Cardiac muscle cell (in vitro differentiated cells and primary cell): Measurements from ENCODE around the gene GRWD1. TPM values are rescaled to one million over a fixed set of nuclear protein-coding genes. Genes with fewer than 3 reads are reported as not detected.

Source experiments
- DNase-seq, 2 donors: peaks; one replicate each; pipeline versions ENCODE4 v3.0.0 to v3.0.0-alpha.2; 2010 to 2017; ENCODE audit warnings: low read depth in 1 of 2, low spot score in 1 of 2
- H3K27ac ChIP-seq: fragments of 200-600 bp; sonication (generic); 2 replicates; pipeline ENCODE4 v1.5.1; 2016
- H3K27me3 ChIP-seq: fragments of 200-600 bp; sonication (generic); 2 replicates; pipeline ENCODE4 v1.6.0; 2016; ENCODE audit warnings: control low read depth
- H3K36me3 ChIP-seq: fragments of 200-600 bp; sonication (generic); 2 replicates; pipeline ENCODE4 v1.5.1; 2016; ENCODE audit warnings: control low read depth
- H3K4me1 ChIP-seq: fragments of 200-600 bp; sonication (generic); 2 replicates; pipeline ENCODE4 v1.8.1; 2017; ENCODE audit warnings: low read depth, mild to moderate bottlenecking, mixed run types
- H3K4me3 ChIP-seq: fragments of 200-600 bp; sonication (generic); 2 replicates; pipeline ENCODE4 v1.5.1; 2016; ENCODE audit warnings: mild to moderate bottlenecking
- H3K9me3 ChIP-seq: fragments of 200-600 bp; sonication (generic); 2 replicates; pipeline ENCODE4 v1.5.1; 2017; ENCODE audit warnings: low read depth, mild to moderate bottlenecking, control low read depth
- polyA plus RNA-seq: library from polyadenylated mRNA; unstranded; fragments of >200 nt; fragmentation: Nextera tagmentation; extraction: Ambion mirVana; gene quantifications from 2 replicates; pipeline ENCODE4 v1.2.1, GENCODE V29; 2016
- total RNA-seq: library from RNA; depleted of rRNA; stranded (reverse); fragments of >200 nt; gene quantifications from 2 replicates; pipeline ENCODE4 v1.2.3, GENCODE V29; 2016
- TF ChIP-seq, protein P1 (sequence below): IDR thresholded peaks from 2 replicates; pipeline ENCODE4 v1.5.1; 2012; ENCODE audit warnings: low read depth, mild to moderate bottlenecking, low read length

The GRWD1 gene
- total and polyA plus RNA-seq, 2 experiments from 2014 or later: 24.2 to 38.6 TPM

DNA sequence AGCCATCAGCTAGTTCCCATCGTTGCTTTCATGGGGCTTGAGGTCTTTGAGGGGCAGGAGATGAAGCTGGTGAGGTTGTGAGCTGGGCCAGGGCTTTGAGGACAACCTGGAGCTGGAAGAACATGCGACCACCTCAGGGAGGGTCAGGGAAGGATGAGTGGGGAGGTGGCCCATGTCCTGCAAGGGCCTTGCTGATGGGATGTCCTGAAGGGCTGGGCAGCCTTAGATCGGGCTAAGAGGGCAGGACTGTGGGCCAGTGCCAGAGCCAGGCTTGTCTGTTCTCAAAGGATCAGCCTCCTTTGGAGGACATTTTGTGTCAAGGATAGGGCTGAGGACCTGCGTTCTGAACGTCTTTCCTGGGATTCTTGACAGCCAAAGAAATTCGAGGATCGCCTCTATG, 33.9 kb downstream of the GRWD1 start:
- Histone ChIP-seq H3K27me3 (no peaks in the 10 kb centered on the region), H3K9me3 (no peaks in the 10 kb centered on the region), H3K27ac (peak overlapping the region; percentile 57), H3K36me3 (peaks cover 30% of the 10 kb centered on the region), H3K4me1 (no peaks in the 10 kb centered on the region), H3K4me3 (no peak overlapping the region)
- DNase-seq: no peak
- TF ChIP-seq, protein P1, sequence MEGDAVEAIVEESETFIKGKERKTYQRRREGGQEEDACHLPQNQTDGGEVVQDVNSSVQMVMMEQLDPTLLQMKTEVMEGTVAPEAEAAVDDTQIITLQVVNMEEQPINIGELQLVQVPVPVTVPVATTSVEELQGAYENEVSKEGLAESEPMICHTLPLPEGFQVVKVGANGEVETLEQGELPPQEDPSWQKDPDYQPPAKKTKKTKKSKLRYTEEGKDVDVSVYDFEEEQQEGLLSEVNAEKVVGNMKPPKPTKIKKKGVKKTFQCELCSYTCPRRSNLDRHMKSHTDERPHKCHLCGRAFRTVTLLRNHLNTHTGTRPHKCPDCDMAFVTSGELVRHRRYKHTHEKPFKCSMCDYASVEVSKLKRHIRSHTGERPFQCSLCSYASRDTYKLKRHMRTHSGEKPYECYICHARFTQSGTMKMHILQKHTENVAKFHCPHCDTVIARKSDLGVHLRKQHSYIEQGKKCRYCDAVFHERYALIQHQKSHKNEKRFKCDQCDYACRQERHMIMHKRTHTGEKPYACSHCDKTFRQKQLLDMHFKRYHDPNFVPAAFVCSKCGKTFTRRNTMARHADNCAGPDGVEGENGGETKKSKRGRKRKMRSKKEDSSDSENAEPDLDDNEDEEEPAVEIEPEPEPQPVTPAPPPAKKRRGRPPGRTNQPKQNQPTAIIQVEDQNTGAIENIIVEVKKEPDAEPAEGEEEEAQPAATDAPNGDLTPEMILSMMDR: no peak

DNA sequence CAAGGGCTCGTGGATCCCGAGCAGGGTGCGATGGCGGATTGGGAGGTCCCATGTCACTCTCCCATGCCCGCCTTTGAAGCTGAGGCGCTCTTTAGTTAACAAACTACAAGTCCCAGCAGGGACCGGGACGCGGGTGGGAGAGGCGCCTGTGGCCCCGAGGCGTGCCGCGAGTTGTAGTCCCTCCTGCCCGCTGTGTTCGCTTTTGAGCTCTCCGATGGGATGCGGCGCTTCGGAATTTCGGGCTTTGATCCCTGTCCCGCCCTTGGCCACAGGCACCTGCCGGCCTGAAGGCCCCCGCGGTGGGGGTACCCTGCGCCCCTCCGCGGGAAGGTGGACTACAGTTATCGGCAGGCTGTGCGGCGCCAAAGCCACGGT, 34.4 kb downstream of the GRWD1 start:
- Histone ChIP-seq H3K9me3 (no peaks in the 10 kb centered on the region), H3K4me3 (no peak overlapping the region), H3K4me1 (no peaks in the 10 kb centered on the region), H3K36me3 (peaks cover 26% of the 10 kb centered on the region), H3K27me3 (no peaks in the 10 kb centered on the region), H3K27ac (peak overlapping the region; percentile 57)
- TF ChIP-seq, protein P1: no peak
- peak in 1 of 2 donors; percentile 46 for DNase-seq

DNA sequence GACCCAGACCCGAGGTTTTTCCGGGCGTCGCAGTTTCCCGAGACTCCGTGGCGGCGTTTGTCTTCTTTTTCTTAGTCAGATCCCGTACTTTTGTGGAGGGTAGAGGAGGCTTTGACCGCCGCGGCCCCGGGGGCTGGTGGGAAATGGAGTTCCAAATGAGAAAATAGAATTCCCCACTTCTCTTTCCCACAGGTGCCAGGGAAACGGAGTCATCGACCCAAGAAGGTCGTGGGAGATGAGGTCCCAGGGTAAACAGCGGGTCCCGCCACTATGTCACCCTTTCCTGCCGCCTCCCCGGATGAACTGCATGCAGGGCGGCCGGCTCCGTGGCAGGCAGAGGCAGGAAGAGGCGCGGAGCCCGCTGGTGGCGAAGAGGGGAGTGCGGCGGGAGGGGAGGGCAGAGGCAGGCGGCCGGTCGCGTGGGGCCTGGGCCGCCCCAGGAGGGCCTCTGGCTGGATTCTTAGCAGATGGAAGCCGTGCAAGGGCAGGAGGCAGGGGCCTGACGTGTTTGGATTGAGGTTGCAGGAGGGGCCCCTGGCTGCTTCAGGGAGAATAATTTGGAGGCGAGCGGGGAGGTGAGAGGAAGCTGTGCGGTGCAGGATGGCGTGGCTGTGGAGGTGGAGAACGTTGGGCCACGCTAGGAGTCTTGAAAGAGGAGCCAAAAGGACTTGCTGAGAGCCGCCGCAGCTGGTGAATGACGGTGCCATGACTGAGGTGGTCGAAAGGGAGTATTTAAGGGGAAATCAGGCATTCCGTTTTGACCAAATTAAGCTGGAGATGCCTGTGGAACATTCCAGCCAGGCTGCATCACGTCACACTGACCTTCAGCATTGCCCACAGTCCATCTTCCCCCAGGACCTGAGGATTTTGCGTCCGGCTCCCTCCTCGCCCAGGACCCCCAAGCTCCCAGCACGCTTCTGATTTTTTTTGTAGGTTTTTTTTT, 35.0 kb downstream of the GRWD1 start:
- peak in 1 of 2 donors; percentile 49 for DNase-seq
- Histone ChIP-seq H3K4me1 (no peaks in the 10 kb centered on the region), H3K9me3 (no peaks in the 10 kb centered on the region), H3K36me3 (peaks cover 19% of the 10 kb centered on the region), H3K27me3 (no peaks in the 10 kb centered on the region), H3K27ac (peak overlapping the region; percentile 43), H3K4me3 (no peak overlapping the region)
- TF ChIP-seq, protein P1: peak; percentile 5

DNA sequence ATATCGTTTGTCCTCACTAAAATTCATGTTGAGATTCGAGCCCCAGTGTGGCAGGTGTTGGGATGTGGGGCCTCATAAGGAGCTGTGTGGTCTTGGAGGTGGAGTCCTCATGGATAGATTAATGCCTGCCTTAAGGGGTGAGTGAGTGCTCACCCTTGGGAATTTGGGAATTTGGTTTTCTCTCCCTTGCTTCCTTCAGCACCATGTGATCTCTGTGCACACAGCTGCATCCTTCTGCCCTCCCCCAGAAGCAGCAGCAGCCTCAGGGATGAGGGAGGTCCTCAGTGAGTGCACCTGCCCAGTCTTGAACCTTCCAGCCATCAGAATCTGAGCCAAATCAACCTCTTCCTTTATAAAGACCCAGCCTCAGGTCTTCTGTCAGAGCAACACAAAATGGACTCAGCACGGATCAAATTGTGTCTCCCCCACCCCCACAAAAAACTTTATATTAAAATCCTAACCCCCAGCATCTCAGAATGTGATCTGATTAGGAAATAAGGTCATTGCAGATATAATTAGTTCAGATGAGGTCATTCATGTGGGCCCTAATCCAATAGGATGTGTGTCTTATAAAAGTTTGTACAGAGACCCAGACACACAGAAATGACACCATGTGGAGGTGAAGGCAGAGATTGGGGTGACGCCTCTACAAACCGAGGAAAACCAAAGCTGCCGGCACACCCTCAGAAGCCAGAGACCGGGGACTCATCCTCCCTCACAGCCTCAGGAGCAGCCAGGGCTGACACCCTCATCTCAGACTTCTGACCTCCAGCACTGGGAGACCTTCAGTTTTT, 36.3 kb downstream of the GRWD1 start:
- Histone ChIP-seq H3K36me3 (peaks cover 9% of the 10 kb centered on the region), H3K27ac (peak overlapping the region; percentile 43), H3K4me1 (no peaks in the 10 kb centered on the region), H3K27me3 (no peaks in the 10 kb centered on the region), H3K9me3 (no peaks in the 10 kb centered on the region), H3K4me3 (no peak overlapping the region)
- TF ChIP-seq, protein P1: no peak
- no peak for DNase-seq

DNA sequence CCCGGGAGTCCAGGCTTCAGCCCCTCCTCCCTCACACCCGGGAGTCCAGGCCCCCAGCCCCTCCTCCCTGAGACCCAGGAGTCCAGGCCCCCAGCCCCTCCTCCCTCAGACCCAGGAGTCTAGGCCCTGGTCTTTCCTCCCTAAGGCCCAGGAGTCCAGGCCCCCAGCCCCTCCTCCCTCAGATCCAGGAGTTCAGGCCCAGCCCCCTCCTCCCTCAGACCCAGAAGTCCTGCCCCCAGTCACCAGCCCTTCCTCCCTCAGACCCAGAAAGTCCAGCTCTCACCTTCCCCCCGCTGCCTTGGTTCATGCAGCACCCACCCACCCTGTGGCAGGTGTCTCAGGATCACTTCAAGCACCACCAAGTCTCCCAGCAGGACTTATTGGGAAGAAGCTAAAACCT, 37.5 kb downstream of the GRWD1 start:
- H3K4me3 ChIP-seq: no peak overlapping the region
- H3K27me3 ChIP-seq: no peaks in the 10 kb centered on the region
- TF ChIP-seq, protein P1: no peak
- H3K9me3 ChIP-seq: no peaks in the 10 kb centered on the region
- no peak for DNase-seq
- H3K27ac ChIP-seq: no peak overlapping the region
- H3K36me3 ChIP-seq: peaks cover under 1% of the 10 kb centered on the region
- no peaks in the 10 kb centered on the region for H3K4me1 ChIP-seq
